Panc1 (cell line): ENCODE results near the gene XYLT1.

Experiments
- REST ChIP-seq, 2 experiments: IDR thresholded peaks; 2 replicates each; pipeline ENCODE4 v1.6.1; 2011 to 2012; ENCODE audit warnings: low read depth in 2 of 2, control low read depth in 1 of 2, low read length in 1 of 2, mild to moderate bottlenecking in 1 of 2, moderate library complexity in 1 of 2; ENCODE audit not compliant: insufficient read depth in 1 of 2
- TF ChIP-seq, protein P1 (sequence below): fragments of 450-650 bp; IDR thresholded peaks from 2 replicates; pipeline ENCODE4 v1.5.1; 2017; ENCODE audit warnings: mild to moderate bottlenecking

GRCh38 chr16:17295948-17296347 lies 174.8 kb downstream of the XYLT1 start:
- no peak for TF ChIP-seq REST (IDR thresholded peaks at IDR 0.05; ENCODE audit: insufficient read depth in 1 of 2, low read depth in 2 of 2, low read length in 1 of 2)
- TF ChIP-seq, protein P1, sequence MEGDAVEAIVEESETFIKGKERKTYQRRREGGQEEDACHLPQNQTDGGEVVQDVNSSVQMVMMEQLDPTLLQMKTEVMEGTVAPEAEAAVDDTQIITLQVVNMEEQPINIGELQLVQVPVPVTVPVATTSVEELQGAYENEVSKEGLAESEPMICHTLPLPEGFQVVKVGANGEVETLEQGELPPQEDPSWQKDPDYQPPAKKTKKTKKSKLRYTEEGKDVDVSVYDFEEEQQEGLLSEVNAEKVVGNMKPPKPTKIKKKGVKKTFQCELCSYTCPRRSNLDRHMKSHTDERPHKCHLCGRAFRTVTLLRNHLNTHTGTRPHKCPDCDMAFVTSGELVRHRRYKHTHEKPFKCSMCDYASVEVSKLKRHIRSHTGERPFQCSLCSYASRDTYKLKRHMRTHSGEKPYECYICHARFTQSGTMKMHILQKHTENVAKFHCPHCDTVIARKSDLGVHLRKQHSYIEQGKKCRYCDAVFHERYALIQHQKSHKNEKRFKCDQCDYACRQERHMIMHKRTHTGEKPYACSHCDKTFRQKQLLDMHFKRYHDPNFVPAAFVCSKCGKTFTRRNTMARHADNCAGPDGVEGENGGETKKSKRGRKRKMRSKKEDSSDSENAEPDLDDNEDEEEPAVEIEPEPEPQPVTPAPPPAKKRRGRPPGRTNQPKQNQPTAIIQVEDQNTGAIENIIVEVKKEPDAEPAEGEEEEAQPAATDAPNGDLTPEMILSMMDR = no peak
